HEK293 (cell line): ENCODE results near the gene NCOA6.

Experiments used
- CTCF ChIP-seq: fragments of 450-650 bp; formaldehyde crosslinking; IDR thresholded peaks from 2 replicates; pipeline ENCODE4 v1.5.1; 2016; ENCODE audit warnings: missing biosample characterization, missing genetic modification characterization
- ZNF350 ChIP-seq: fragments of 450-650 bp; formaldehyde crosslinking; IDR thresholded peaks from 2 replicates; pipeline ENCODE4 v1.5.0; 2017; ENCODE audit warnings: missing biosample characterization, mild to moderate bottlenecking, missing genetic modification characterization
- ZNF416 ChIP-seq: fragments of 450-650 bp; formaldehyde crosslinking; IDR thresholded peaks from 2 replicates; pipeline ENCODE4 v1.5.1; 2016; ENCODE audit warnings: missing biosample characterization, missing genetic modification characterization
- ZNF596 ChIP-seq: fragments of 450-650 bp; IDR thresholded peaks from 2 replicates; pipeline ENCODE4 v1.5.0; 2018; ENCODE audit warnings: missing biosample characterization, mild to moderate bottlenecking, missing genetic modification characterization, moderate library complexity

- no peak for TF ChIP-seq ZNF350 (tag by site-specific recombination)
- no peak for TF ChIP-seq ZNF416 (tag by site-specific recombination)
- TF ChIP-seq CTCF (tag by site-specific recombination), result no peak
- TF ChIP-seq ZNF596 (tag by site-specific recombination), result no peak
These were observed 25.5 kb upstream of the NCOA6 start for GRCh38 chr20:34850969-34851368.
